SK-N-SH (cell line): Measurements from ENCODE around the gene CGB8. TPM values are rescaled to one million over a fixed set of nuclear protein-coding genes. Genes with fewer than 3 reads are reported as not detected.

Experiments
- CTCF ChIA-PET: fragments of 300-600, 350-600 bp; formaldehyde crosslinking; extraction: SDS; loops from one replicate; lab custom pipeline; 2021; lab: Yijun Ruan, JAX
- POLR2A ChIA-PET: fragments of 350-600 bp; sonication (Branson Sonifier 250); formaldehyde crosslinking; extraction: SDS; loops from one replicate; lab custom pipeline; 2020; ENCODE audit warnings: antibody characterized with exemption, inconsistent platforms; lab: Yijun Ruan, JAX
- DNase-seq: peaks from one replicate; pipeline ENCODE4 v3.0.0; 2012
- H2AFZ ChIP-seq: fragments of 200-600 bp; sonication (generic); 2 replicates; pipeline ENCODE4 v1.8.1; 2016; ENCODE audit warnings: antibody characterized with exemption, mild to moderate bottlenecking, low read depth
- H3F3A ChIP-seq: fragments of 200-600 bp; sonication (generic); replicated peaks from 2 replicates; pipeline ENCODE3; 2016; ENCODE audit warnings: antibody characterized with exemption, mild to moderate bottlenecking; ENCODE audit not compliant: insufficient read depth
- H3K27ac ChIP-seq, 2 experiments: fragments of 200-500 bp in 1 of 2; fragments of 200-600 bp in 1 of 2; sonication (Bioruptor generic) in 1 of 2; sonication (generic), shearing (Covaris generic) in 1 of 2; 2 replicates each; pipeline versions ENCODE4 v1.5.1 to v1.6.1; 2014 to 2016; ENCODE audit warnings: low read depth in 2 of 2, inconsistent platforms in 1 of 2, low read length in 1 of 2, mild to moderate bottlenecking in 1 of 2, mixed read lengths in 1 of 2
- H3K27me3 ChIP-seq: fragments of 200-600 bp; sonication (generic), shearing (Covaris generic); 2 replicates; pipeline ENCODE4 v1.6.1; 2016; ENCODE audit warnings: mixed run types; ENCODE audit not compliant: insufficient read depth
- H3K36me3 ChIP-seq, 2 experiments: fragments of 200-500 bp in 1 of 2; fragments of 200-600 bp in 1 of 2; sonication (Bioruptor generic) in 1 of 2; sonication (generic) in 1 of 2; replicated peaks in 1 of 2; 2 replicates each; pipeline versions ENCODE3 to v1.5.1; 2014 to 2016; ENCODE audit warnings: low read length in 1 of 2, mild to moderate bottlenecking in 1 of 2; ENCODE audit not compliant: insufficient read depth in 2 of 2, control insufficient read depth in 1 of 2
- H3K4me1 ChIP-seq, 2 experiments: fragments of 200-500 bp in 1 of 2; fragments of 200-600 bp in 1 of 2; sonication (Bioruptor generic) in 1 of 2; sonication (generic), shearing (Covaris generic) in 1 of 2; 2 replicates each; pipeline versions ENCODE4 v1.5.1 to v1.6.1; 2014 to 2016; ENCODE audit warnings: low read depth in 1 of 2, low read length in 1 of 2, mixed run types in 1 of 2; ENCODE audit not compliant: insufficient read depth in 2 of 2, control insufficient read depth in 1 of 2
- H3K4me2 ChIP-seq: fragments of 200-600 bp; sonication (generic), shearing (Covaris generic); 2 replicates; pipeline ENCODE4 v1.6.1; 2017; ENCODE audit warnings: mixed run types
- H3K4me3 ChIP-seq, 2 experiments: fragments of 200-500 bp in 1 of 2; fragments of 200-600 bp in 1 of 2; sonication (Bioruptor generic) in 1 of 2; sonication (generic), shearing (Covaris generic) in 1 of 2; 2 replicates each; pipeline versions ENCODE4 v1.5.1 to v1.8.1; 2014 to 2016; ENCODE audit warnings: low read depth in 2 of 2, inconsistent platforms in 1 of 2, low read length in 1 of 2, mild to moderate bottlenecking in 1 of 2, mixed read lengths in 1 of 2, moderate library complexity in 1 of 2
- H3K79me2 ChIP-seq: fragments of 200-600 bp; sonication (generic); 2 replicates; pipeline ENCODE4 v1.8.1; 2017; ENCODE audit warnings: mild to moderate bottlenecking; ENCODE audit not compliant: insufficient read depth
- H3K9ac ChIP-seq: fragments of 200-600 bp; sonication (generic); 2 replicates; pipeline ENCODE4 v1.6.1; 2017; ENCODE audit warnings: mixed run types
- H3K9me2 ChIP-seq: fragments of 200-600 bp; sonication (generic); 2 replicates; pipeline ENCODE4 v1.6.1; 2017; ENCODE audit warnings: mixed run types
- H3K9me3 ChIP-seq: fragments of 200-600 bp; sonication (generic); 2 replicates; pipeline ENCODE4 v1.6.1; 2017; ENCODE audit warnings: mixed run types, mild to moderate bottlenecking, moderate library complexity
- H4K20me1 ChIP-seq: fragments of 200-600 bp; sonication (generic); 2 replicates; pipeline ENCODE4 v1.6.1; 2017; ENCODE audit warnings: mild to moderate bottlenecking, mixed run types; ENCODE audit not compliant: insufficient read depth
- CHD2 ChIP-seq: fragments of 150-350 bp; IDR thresholded peaks from 2 replicates; pipeline ENCODE4 v1.6.1; 2018; ENCODE audit warnings: low read length; ENCODE audit not compliant: partially characterized antibody
- CTCF ChIP-seq: fragments of 200-600 bp; sonication (generic); IDR thresholded peaks from 2 replicates; pipeline ENCODE4 v1.6.1; 2017; ENCODE audit warnings: antibody characterized with exemption, mild to moderate bottlenecking, moderate library complexity
- EP300 ChIP-seq, 2 experiments: IDR thresholded peaks; 2 replicates each; pipeline versions ENCODE4 v1.4.0 to v1.6.1; 2012; ENCODE audit warnings: borderline replicate concordance in 1 of 2, low read depth in 1 of 2, low read length in 1 of 2
- FOSL2 ChIP-seq: IDR thresholded peaks from 2 replicates; pipeline ENCODE4 v1.4.0; 2012; ENCODE audit warnings: low read depth, mild to moderate bottlenecking, moderate library complexity, borderline replicate concordance
- GATA2 ChIP-seq: sonication (generic); formaldehyde crosslinking; IDR thresholded peaks from 2 replicates; pipeline ENCODE4 v1.5.0; 2020; ENCODE audit warnings: mild to moderate bottlenecking, missing genetic modification reagents
- JUND ChIP-seq: IDR thresholded peaks from 2 replicates; pipeline ENCODE4 v1.4.0; 2012
- MEF2A ChIP-seq: IDR thresholded peaks from 2 replicates; pipeline ENCODE4 v1.4.0; 2012; ENCODE audit warnings: low read depth, borderline replicate concordance
- NFIC ChIP-seq: IDR thresholded peaks from 2 replicates; pipeline ENCODE4 v1.4.0; 2012; ENCODE audit warnings: borderline replicate concordance
- RCOR1 ChIP-seq: fragments of 150-350 bp; IDR thresholded peaks from 2 replicates; pipeline ENCODE4 v1.6.1; 2017; ENCODE audit warnings: antibody characterized with exemption, low read length
- RFX5 ChIP-seq: IDR thresholded peaks from 2 replicates; pipeline ENCODE4 v1.6.1; 2012; ENCODE audit warnings: mild to moderate bottlenecking, improper control_type of control experiment, low read length
- RXRA ChIP-seq: IDR thresholded peaks from 2 replicates; pipeline ENCODE4 v1.4.0; 2012; ENCODE audit warnings: low read depth, mild to moderate bottlenecking, borderline replicate concordance
- SIN3A ChIP-seq: IDR thresholded peaks from 2 replicates; pipeline ENCODE4 v1.6.1; 2012; ENCODE audit warnings: low read depth, mild to moderate bottlenecking, low read length, moderate library complexity, borderline replicate concordance
- ZBTB33 ChIP-seq: IDR thresholded peaks from 2 replicates; pipeline ENCODE4 v1.4.0; 2012; ENCODE audit warnings: low read depth, borderline replicate concordance
- WGBS: methylation state at CpG from one replicate; pipeline ENCODE4 v1.1.6; 2017; ENCODE audit warnings: low lambda C conversion rate; 5-methylcytosine and 5-hydroxymethylcytosine counted together
- polyA plus RNA-seq, 3 experiments: library from polyadenylated mRNA; depleted of rRNA; stranded (reverse); fragments of >200 nt; gene quantifications; 2 replicates each; pipeline ENCODE4 v1.2.3, GENCODE V29; 2012
- TF ChIP-seq, protein P1 (sequence below): IDR thresholded peaks from 2 replicates; pipeline ENCODE4 v1.4.0; 2012; ENCODE audit warnings: low read depth, borderline replicate concordance
- TF ChIP-seq, protein P2 (sequence below): fragments of 150-350 bp; IDR thresholded peaks from 2 replicates; pipeline ENCODE4 v1.6.1; 2016; ENCODE audit warnings: mild to moderate bottlenecking, low read depth, low read length
- TF ChIP-seq, protein P3 (sequence below): IDR thresholded peaks from 2 replicates; pipeline ENCODE4; 2012

CGB8 gene
- polyA plus RNA-seq, 1 of the 3 experiments (the other 2 are of a cell fraction): 0.13 TPM

GRCh38 chr19:49020342-49020741, 28.6 kb downstream of the CGB8 start:
- Histone ChIP-seq H3K4me3 (no peak overlapping the region), H3K9me3 (no peaks in the 10 kb centered on the region), H3K27me3 (no peaks in the 10 kb centered on the region), H3K9me2 (no peaks in the 10 kb centered on the region), H3K9ac (no peak overlapping the region), H3K36me3 (peaks cover 0 to 6% of the 10 kb centered on the region in 2 experiments), H3K4me2 (no peak overlapping the region), H3K27ac (no peak overlapping the region), H3K4me1 (peaks cover 0 to 35% of the 10 kb centered on the region in 2 experiments; a peak in 1 of 4 replicates), H2AFZ (no peak overlapping the region), H4K20me1 (no peaks in the 10 kb centered on the region), H3K79me2 (no peaks in the 10 kb centered on the region), H3F3A (peaks cover 17% of the 10 kb centered on the region)
- WGBS: 96% methylated on average over 11 of the region's 11 CpGs
- CTCF ChIA-PET: interaction anchor here (0.9 to 3.3 kb wide), 7 partner anchors 11 to 281 kb away, joined by 3 to 17 read pairs (median 3); partner anchors contain the start of genes CGB2 and KCNA7
- DNase-seq: no peak
- no peak for TF ChIP-seq GATA2
- no peak for TF ChIP-seq CTCF
- TF ChIP-seq RXRA: no peak
- no peak for TF ChIP-seq SIN3A
- no peak for TF ChIP-seq ZBTB33
- POLR2A ChIA-PET: interaction anchor here (1.2 to 1.7 kb wide), 2 partner anchors 11 kb away, joined by 3 to 7 read pairs; no protein-coding TSS in a partner anchor

- POLR2A ChIA-PET: interaction anchor here (1.7 kb wide), 1 partner anchor 10 kb away, joined by 7 read pairs; no protein-coding TSS in a partner anchor
- H3K9ac ChIP-seq: no peak overlapping the region
- TF ChIP-seq, protein P1, sequence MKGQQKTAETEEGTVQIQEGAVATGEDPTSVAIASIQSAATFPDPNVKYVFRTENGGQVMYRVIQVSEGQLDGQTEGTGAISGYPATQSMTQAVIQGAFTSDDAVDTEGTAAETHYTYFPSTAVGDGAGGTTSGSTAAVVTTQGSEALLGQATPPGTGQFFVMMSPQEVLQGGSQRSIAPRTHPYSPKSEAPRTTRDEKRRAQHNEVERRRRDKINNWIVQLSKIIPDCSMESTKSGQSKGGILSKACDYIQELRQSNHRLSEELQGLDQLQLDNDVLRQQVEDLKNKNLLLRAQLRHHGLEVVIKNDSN: no peak
- TF ChIP-seq CHD2: peak; percentile 50
- no peak for TF ChIP-seq RFX5
- no peak for TF ChIP-seq FOSL2
- TF ChIP-seq NFIC: no peak
- TF ChIP-seq, protein P2, sequence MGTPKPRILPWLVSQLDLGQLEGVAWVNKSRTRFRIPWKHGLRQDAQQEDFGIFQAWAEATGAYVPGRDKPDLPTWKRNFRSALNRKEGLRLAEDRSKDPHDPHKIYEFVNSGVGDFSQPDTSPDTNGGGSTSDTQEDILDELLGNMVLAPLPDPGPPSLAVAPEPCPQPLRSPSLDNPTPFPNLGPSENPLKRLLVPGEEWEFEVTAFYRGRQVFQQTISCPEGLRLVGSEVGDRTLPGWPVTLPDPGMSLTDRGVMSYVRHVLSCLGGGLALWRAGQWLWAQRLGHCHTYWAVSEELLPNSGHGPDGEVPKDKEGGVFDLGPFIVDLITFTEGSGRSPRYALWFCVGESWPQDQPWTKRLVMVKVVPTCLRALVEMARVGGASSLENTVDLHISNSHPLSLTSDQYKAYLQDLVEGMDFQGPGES: no peak
- no peak for TF ChIP-seq JUND
- no peak for TF ChIP-seq MEF2A
- no peak for TF ChIP-seq EP300 (IDR thresholded peaks at IDR 0.05; ENCODE audit: borderline replicate concordance in 1 of 2, low read depth in 1 of 2, low read length in 1 of 2)
- TF ChIP-seq CTCF: peak; percentile 50
- TF ChIP-seq, protein P3, sequence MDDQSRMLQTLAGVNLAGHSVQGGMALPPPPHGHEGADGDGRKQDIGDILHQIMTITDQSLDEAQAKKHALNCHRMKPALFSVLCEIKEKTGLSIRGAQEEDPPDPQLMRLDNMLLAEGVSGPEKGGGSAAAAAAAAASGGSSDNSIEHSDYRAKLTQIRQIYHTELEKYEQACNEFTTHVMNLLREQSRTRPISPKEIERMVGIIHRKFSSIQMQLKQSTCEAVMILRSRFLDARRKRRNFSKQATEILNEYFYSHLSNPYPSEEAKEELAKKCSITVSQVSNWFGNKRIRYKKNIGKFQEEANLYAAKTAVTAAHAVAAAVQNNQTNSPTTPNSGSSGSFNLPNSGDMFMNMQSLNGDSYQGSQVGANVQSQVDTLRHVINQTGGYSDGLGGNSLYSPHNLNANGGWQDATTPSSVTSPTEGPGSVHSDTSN: no peak
- TF ChIP-seq RCOR1: no peak
Observed at GRCh38 chr19:49019242-49019932, 29.5 kb downstream of the CGB8 start.

More at GRCh38 chr19:49019242-49019932, 29.5 kb downstream of the CGB8 start:
- H4K20me1 ChIP-seq: no peaks in the 10 kb centered on the region
- H3K4me2 ChIP-seq: peak overlapping the region; percentile 33; the same call in 1 of the 2 replicates
- no peak overlapping the region for H3K27ac ChIP-seq
- H3F3A ChIP-seq: peaks cover 17% of the 10 kb centered on the region
- peak; percentile 91 for DNase-seq
- H3K36me3 ChIP-seq: peaks cover 0 to 16% of the 10 kb centered on the region in 2 experiments
- 26% methylated on average over 18 of the region's 41 CpGs for WGBS
- peaks cover 0 to 35% of the 10 kb centered on the region in 2 experiments; a peak in 1 of 4 replicates for H3K4me1 ChIP-seq
- no peaks in the 10 kb centered on the region for H3K9me3 ChIP-seq
- H3K27me3 ChIP-seq: no peaks in the 10 kb centered on the region
- H3K79me2 ChIP-seq: no peaks in the 10 kb centered on the region
- no peaks in the 10 kb centered on the region for H3K9me2 ChIP-seq
- CTCF ChIA-PET: interaction anchor here (0.9 to 3.3 kb wide), 15 partner anchors 8 to 282 kb away, joined by 3 to 17 read pairs (median 4); partner anchors contain the start of genes CGB2, GYS1, KCNA7 and RUVBL2
- H3K4me3 ChIP-seq: peak overlapping the region; percentile 23 to 46; a peak in 2 of 4 replicates
- H2AFZ ChIP-seq: no peak overlapping the region
